Natural killer cell (primary cell): ENCODE results near the gene CPEB2. TPM values are rescaled to one million over a fixed set of nuclear protein-coding genes. Genes with fewer than 3 reads are reported as not detected.
"Not testable (repeated sequence)": the region's sequence is repeated elsewhere in the genome, so short reads cannot be mapped to it uniquely, and the experiment has no call there.

Source experiments
- ATAC-seq, 3 donors: fragments of 150-1000 bp in 2 of 3; fragments of 200-7000 bp in 1 of 3; cut with Tn5 transposase; 1 replicate in 1 of 3; 2 replicates in 2 of 3; pipeline ENCODE4 v1.10.0; 2021; ENCODE audit warnings: mild to moderate bottlenecking in 2 of 3, moderate library complexity in 2 of 3
- DNase-seq, 2 donors: peaks; one replicate each; pipeline versions ENCODE4 v3.0.0 to v3.0.0-alpha.2; 2013 to 2021; ENCODE audit warnings: mixed read lengths in 1 of 2
- H3K27ac ChIP-seq: one replicate; pipeline ENCODE4 v1.5.1; 2013; ENCODE audit warnings: mild to moderate bottlenecking, low read length
- H3K27me3 ChIP-seq: one replicate; pipeline ENCODE4 v1.6.1; 2013; ENCODE audit warnings: low read length; ENCODE audit not compliant: control insufficient read depth, insufficient read depth
- H3K36me3 ChIP-seq: one replicate; pipeline ENCODE4 v1.6.1; 2013; ENCODE audit warnings: low read length; ENCODE audit not compliant: control insufficient read depth, insufficient read depth
- H3K4me1 ChIP-seq: one replicate; pipeline ENCODE4 v1.6.1; 2013; ENCODE audit warnings: low read length; ENCODE audit not compliant: control insufficient read depth, insufficient read depth
- H3K4me3 ChIP-seq: one replicate; pipeline ENCODE4 v1.5.1; 2013; ENCODE audit warnings: low read length
- H3K9me3 ChIP-seq: one replicate; pipeline ENCODE4 v1.6.1; 2013; ENCODE audit warnings: low read length; ENCODE audit not compliant: control insufficient read depth, insufficient read depth
- H3K27ac Mint-ChIP-seq, 2 donors: one replicate each; pipeline ENCODE4 v1.8.0; 2022; ENCODE audit warnings: mild to moderate bottlenecking in 2 of 2, mixed read lengths in 2 of 2, moderate library complexity in 1 of 2
- H3K27me3 Mint-ChIP-seq, 2 donors: one replicate each; pipeline ENCODE4 v1.8.0; 2022; ENCODE audit warnings: low read depth in 2 of 2, mixed read lengths in 2 of 2
- H3K36me3 Mint-ChIP-seq: one replicate; pipeline ENCODE4 v1.8.0; 2022; ENCODE audit warnings: mixed read lengths
- H3K4me1 Mint-ChIP-seq, 2 donors: one replicate each; pipeline ENCODE4 v1.8.0; 2022; ENCODE audit warnings: mixed read lengths in 2 of 2
- H3K4me3 Mint-ChIP-seq: one replicate; pipeline ENCODE4 v1.8.0; 2022; ENCODE audit warnings: mild to moderate bottlenecking, moderate library complexity, mixed read lengths
- H3K9me3 Mint-ChIP-seq, 2 donors: one replicate each; pipeline ENCODE4 v1.8.0; 2022; ENCODE audit warnings: mixed read lengths in 2 of 2
- WGBS: methylation state at CpG from one replicate; pipeline ENCODE4 v1.1.7; 2013; ENCODE audit warnings: missing lambda C conversion rate; ENCODE audit not compliant: insufficient coverage; 5-methylcytosine and 5-hydroxymethylcytosine counted together
- intact Hi-C: fragments of 100-400 bp; cut with micrococcal nuclease; formaldehyde crosslinking; loops from one replicate; pipeline ENCODE4 v1.14.2; 2022
- total RNA-seq, 4 donors: library from RNA; stranded (reverse); fragments of 120-200 nt in 1 of 4; gene quantifications; one replicate each; pipeline versions ENCODE4 v1.2.3 to v1.2.4, GENCODE V29; 2013 to 2022
- TF ChIP-seq, protein P1 (sequence below): fragments of 200-600 bp; IDR thresholded peaks from one replicate; pipeline ENCODE4 v1.8.0; 2022; ENCODE audit warnings: antibody characterized with exemption

CPEB2 gene
- total RNA-seq, 3 donors from 2014 or later (not counting 1 experiment from before 2014, with no cell fraction given), result 24.7 to 32.5 (median 29.0) TPM

DNA sequence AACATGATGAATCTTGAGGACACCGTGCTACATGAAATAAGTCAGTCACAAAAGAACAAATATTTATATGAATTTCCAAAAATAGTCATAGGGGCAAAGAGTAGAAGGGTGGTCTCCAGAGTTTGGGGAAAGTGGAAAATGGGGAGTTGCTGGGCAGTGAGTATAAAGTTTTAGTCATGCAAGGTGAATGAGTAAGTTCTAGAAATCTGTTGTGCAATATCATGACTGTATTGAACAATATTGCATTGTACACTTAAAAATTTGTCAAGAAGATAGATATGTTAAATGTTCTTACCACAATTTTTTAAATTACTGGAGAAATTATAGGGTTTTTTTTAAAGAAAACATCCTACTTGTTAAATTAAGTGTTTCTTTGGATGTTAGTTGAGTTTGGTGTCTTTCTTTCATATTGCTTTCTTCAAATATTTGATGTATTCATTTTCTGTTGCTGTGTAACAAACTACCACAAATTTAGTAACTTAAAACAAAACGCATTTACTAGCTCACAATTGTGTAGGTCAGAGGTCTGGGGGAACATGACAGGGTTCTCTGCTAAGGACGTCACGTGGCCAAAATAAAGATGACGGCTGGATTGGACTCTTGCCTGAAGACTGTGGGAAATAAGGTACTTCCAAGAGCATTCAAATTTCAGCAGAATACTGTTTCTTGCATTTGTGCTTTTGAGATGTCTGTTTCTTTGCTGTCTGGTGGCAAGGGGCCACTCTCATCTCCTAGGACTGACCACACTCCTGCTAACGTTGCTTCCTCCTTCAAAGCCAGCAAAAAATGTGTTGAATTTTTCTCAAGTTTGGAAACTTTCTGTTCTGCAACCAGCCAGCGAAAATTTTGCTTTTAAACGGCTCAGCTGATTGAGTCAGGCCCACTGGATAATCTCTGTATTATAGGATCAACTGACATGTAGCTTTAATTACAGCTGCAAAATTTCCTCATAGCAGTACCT, 76.7 kb downstream of the CPEB2 start:
- Mint-ChIP-seq H3K27ac (no peak overlapping the region), H3K4me3 (no peak overlapping the region), H3K27me3 (peaks cover 2 to 17% of the 10 kb centered on the region in 2 donors), H3K9me3 (peaks cover 7 to 14% of the 10 kb centered on the region in 2 donors), H3K36me3 (peaks cover 20% of the 10 kb centered on the region), H3K4me1 (no peaks in the 10 kb centered on the region)
- Histone ChIP-seq H3K4me1 (no peaks in the 10 kb centered on the region), H3K36me3 (no peaks in the 10 kb centered on the region), H3K9me3 (peaks cover 7% of the 10 kb centered on the region), H3K4me3 (no peak overlapping the region), H3K27ac (no peak overlapping the region), H3K27me3 (peaks cover 2% of the 10 kb centered on the region)
- WGBS, result 86% methylated on average over 7 of the region's 8 CpGs
- intact Hi-C loops, result no loop called here
- no peak for DNase-seq
- TF ChIP-seq, protein P1, sequence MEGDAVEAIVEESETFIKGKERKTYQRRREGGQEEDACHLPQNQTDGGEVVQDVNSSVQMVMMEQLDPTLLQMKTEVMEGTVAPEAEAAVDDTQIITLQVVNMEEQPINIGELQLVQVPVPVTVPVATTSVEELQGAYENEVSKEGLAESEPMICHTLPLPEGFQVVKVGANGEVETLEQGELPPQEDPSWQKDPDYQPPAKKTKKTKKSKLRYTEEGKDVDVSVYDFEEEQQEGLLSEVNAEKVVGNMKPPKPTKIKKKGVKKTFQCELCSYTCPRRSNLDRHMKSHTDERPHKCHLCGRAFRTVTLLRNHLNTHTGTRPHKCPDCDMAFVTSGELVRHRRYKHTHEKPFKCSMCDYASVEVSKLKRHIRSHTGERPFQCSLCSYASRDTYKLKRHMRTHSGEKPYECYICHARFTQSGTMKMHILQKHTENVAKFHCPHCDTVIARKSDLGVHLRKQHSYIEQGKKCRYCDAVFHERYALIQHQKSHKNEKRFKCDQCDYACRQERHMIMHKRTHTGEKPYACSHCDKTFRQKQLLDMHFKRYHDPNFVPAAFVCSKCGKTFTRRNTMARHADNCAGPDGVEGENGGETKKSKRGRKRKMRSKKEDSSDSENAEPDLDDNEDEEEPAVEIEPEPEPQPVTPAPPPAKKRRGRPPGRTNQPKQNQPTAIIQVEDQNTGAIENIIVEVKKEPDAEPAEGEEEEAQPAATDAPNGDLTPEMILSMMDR, result no peak
- no peak for ATAC-seq

DNA sequence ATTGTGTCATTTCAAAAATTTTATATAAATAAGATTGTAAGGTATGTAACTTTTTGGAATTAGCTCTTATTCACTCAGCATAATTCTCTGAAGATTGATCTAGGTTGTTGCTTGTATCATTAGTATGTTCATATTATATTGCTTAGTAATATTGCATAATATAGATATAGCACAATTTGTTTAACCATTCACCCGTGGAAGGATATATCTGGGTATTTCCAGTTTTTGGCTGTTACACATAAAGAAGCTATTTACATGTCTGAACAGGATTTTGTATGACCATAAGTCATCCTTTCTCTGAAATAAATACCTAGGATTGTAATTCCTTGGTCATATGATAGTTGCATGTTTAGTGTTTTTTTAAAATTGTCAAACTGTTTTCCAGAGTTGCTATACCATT, 82.5 kb downstream of the CPEB2 start:
- Mint-ChIP-seq H3K27ac (no peak overlapping the region), H3K9me3 (no peaks in the 10 kb centered on the region), H3K36me3 (no peaks in the 10 kb centered on the region), H3K4me3 (no peak overlapping the region), H3K4me1 (no peaks in the 10 kb centered on the region), H3K27me3 (peaks cover 2 to 12% of the 10 kb centered on the region in 2 donors)
- peaks cover 2% of the 10 kb centered on the region for H3K27me3 ChIP-seq
- no peaks in the 10 kb centered on the region for H3K4me1 ChIP-seq
- TF ChIP-seq, protein P1, result no peak
- no peak for ATAC-seq
- no peaks in the 10 kb centered on the region for H3K36me3 ChIP-seq
- no CpG with 5 or more reads among the region's 1 CpG for WGBS
- H3K9me3 ChIP-seq, result no peaks in the 10 kb centered on the region
- H3K27ac ChIP-seq, result no peak overlapping the region
- intact Hi-C loops, result no loop called here
- H3K4me3 ChIP-seq, result no peak overlapping the region
- no peak for DNase-seq

DNA sequence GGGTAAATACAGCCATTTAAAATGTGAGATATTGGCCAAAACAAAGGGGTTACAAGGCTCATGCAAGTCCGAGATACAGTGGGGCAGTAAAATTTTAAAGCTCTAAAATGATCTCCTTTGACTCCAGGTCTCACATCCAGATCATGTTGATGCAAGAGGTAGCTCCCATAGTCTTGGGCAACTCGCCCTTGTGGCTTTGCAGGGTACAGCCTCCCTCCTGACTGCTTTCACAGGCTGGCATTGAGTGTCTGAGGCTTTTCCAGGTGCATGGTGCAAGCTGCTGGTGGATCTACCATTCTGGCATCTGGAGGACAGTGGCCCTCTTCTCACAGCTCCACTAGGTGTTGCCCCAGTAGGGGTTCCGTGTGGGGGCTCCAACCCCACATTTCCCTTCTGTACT, 83.5 kb downstream of the CPEB2 start:
- intact Hi-C loops, H3K4me1 Mint-ChIP-seq, DNase-seq, H3K4me1 ChIP-seq, ATAC-seq, H3K36me3 ChIP-seq, H3K9me3 Mint-ChIP-seq, H3K9me3 ChIP-seq, H3K4me3 ChIP-seq, H3K27me3 ChIP-seq, H3K36me3 Mint-ChIP-seq, H3K27ac Mint-ChIP-seq, H3K4me3 Mint-ChIP-seq, H3K27ac ChIP-seq: not testable (repeated sequence)
- 75% methylated on average over 3 of the region's 3 CpGs for WGBS
- H3K27me3 Mint-ChIP-seq, result peaks cover 8 to 16% of the 10 kb centered on the region in 2 donors

DNA sequence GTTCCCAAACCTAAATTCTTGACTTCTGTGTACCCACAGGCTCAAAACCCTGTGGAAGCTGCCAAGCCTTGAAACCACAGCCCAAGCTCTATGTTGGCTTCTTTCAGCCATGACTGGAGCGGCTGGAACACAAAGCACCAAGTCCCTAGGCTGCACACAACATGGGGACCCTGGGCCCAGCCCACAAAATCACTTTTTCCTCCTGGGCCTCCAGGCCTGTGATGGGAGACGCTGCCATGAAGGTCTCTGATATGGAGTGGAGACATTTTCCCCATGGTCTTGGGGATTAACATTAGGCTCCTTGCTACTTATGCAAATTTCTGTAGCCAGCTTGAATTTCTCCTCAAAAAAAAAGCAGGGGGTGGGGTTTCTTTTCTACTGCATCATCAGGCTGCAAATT, 84.0 kb downstream of the CPEB2 start:
- WGBS, result 87% methylated on average over 2 of the region's 2 CpGs
- intact Hi-C loops, H3K36me3 Mint-ChIP-seq, H3K9me3 ChIP-seq, H3K4me1 ChIP-seq, H3K27me3 ChIP-seq, H3K4me3 ChIP-seq, ATAC-seq, DNase-seq, H3K27ac ChIP-seq, H3K9me3 Mint-ChIP-seq, H3K27ac Mint-ChIP-seq, H3K4me3 Mint-ChIP-seq, H3K4me1 Mint-ChIP-seq, H3K36me3 ChIP-seq: not testable (repeated sequence)
- peaks cover 8 to 21% of the 10 kb centered on the region in 2 donors for H3K27me3 Mint-ChIP-seq
